GM18909 (cell line): ENCODE data around the gene SAXO2.
"Not testable (repeated sequence)": the region's sequence is repeated elsewhere in the genome, so short reads cannot be mapped to it uniquely, and the experiment has no call there.

Experiments
- ATAC-seq: cut with Tn5 transposase; IDR thresholded peaks from one replicate; pipeline ENCODE4 v1.9.1; 2021; ENCODE audit warnings: mild to moderate bottlenecking; ENCODE audit not compliant: unreplicated experiment, poor library complexity

The SAXO2 gene

DNA sequence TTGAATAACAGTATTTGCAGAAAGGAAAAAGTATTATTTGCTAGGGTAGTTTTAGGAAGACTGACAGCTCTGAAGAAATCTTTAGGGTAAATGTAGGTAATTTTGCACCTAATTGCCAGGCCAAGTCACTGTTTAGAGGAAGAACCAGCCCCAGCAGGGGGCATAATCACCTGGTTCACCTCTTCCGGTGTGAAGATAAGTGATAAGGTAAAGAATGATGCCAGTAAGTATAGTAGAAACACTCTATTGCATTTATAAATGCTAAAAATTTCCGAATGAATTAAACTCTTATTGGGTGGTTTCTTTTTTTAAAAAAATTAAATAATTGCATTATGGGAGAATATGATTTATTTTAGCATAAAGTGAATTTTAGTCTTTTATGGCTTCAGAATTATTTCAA, 21.8 kb downstream of the SAXO2 start:
- ATAC-seq, result not testable (repeated sequence)

DNA sequence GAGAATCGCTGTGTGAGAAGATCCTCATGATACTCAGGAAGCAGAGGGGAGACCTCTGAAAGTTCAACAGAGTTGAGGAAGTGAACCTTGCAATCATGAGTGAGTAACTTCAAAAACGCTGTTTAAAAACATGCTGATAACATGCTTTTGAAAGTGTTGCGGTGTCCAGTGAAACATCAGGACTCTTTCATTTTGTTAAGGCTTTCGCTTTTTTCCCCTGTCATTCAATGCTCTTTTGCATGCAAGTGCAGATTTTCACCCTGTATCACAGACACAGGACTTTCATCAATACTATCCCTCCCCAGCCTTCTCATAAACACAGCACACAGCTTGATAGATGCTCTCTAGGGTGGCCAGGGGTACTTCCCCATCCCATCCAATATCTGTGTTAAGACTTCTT, 23.9 kb downstream of the SAXO2 start:
- peak; percentile 94 for ATAC-seq

DNA sequence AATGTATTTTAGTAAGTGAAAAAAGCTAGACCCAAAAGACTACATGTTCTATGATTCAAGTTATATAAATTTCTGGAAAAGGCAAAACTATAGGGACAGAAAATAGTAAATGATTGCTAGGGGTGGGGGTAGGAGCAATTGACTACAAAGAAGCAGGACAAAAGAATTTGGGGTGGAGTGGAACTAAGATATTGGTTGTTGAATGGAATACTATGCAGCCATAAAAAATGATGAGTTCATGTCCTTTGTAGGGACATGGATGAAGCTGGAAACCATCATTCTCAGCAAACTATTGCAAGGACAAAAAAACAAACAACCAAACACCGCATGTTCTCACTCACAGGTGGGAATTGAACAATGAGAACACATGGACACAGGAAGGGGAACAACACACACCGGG, 25.6 kb downstream of the SAXO2 start:
- ATAC-seq, result not testable (repeated sequence)

DNA sequence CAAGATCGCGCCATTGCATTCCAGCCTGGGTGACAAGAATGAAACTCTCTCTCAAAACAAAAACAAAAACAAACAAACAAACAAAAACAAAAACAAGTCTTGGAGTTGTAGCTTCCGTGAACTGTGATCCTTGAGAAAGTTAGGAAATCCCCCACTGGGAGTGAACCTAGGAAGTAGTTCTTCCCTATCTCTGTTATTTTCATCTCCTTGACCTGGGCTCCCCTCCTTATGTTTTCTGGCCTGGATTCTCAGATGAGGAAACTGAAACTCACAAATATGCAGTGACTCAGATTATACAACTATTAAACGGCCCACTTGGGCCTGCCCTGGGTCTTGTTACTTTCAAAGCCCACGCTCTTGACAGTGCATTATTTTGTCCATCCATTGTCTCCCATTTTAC, 29.7 kb downstream of the SAXO2 start:
- ATAC-seq, result no peak

DNA sequence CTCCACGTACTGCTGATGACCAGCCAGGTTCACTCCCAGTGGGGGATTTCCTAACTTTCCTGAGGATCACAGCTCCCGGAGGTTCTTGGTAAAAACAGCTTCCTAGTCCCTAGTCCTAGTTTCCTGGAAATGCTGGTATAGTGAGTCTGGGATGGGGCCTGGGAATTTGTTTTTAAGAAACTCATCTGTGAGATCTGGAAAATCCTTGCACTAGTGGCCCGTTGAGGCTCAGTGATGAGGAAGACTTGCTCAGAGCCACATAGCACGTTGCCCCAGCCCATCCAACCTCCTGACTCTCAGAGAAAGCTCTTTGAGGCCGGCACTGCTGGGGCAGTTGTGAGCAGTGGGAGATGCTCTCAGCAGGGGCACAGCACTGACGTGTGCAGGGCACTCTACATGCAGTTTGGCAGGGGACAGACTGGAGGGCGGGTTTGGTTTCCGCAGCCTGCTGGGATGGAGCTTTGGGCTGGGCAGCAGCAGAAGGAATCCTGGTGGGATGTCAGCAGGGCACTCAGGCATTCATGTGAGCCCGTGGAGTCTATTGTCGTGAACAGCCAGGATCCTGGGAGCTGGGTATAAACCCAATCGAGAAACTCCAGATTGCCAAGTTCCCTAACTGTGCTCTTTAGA, 31.6 kb downstream of the SAXO2 start:
- ATAC-seq, result no peak

DNA sequence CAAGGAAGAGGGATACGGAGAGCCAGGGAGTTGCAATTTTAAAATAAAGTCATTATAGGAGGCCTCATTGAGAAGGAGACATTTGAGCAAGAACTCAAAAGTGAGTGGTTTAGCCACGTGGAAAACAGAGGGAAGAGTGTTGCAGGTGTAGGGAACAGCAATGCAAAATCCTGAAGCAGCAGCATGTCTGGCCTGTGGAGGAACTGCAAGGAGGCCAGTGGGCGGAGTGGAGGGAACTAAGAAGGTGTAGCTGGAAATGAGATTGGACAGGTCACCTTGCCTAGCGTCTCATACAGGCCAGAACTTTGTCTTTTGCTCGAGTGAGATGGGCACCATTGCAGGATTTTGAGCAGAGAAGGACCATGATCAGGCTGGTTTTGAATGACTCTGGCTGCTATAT, 34.9 kb downstream of the SAXO2 start:
- no peak for ATAC-seq

DNA sequence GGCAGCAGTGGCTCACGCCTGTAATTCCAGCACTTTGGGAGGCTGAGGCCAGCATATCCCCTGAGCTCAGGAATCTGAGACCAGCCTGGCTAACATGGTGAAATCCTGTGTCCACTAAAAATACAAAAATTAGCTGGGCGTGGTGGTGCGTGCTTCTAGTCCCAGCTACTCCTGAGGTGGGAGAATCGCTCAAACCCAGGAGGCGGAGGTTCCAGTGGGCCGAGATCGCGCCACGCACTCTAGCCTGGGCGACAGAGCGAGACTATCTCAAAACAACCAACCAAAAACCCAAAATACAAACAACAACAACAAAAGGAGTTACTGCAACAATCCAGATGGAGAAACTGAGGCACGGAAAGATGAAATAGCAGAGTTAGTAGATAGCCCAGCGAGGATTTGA, 35.4 kb downstream of the SAXO2 start:
- ATAC-seq, result no peak

DNA sequence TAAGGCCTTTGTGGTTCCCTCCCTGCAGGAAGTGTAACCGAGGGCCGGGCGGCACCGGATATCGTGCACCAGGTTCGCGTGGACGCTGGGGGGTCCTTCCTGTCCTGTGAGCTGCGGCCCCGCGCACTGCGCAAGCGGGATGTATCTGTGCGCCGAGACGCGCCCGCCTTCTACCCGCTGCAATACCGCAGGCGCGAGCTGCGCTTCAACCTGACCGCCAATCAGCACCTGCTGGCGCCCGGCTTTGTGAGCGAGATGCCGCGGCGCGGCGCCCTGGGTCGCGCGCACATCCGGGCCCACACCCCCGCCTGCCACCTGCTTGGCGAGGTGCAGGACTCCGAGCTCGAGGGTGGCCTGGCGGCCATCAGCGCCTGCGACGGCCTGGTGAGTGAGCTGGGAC, 35.9 kb downstream of the SAXO2 start:
- no peak for ATAC-seq

DNA sequence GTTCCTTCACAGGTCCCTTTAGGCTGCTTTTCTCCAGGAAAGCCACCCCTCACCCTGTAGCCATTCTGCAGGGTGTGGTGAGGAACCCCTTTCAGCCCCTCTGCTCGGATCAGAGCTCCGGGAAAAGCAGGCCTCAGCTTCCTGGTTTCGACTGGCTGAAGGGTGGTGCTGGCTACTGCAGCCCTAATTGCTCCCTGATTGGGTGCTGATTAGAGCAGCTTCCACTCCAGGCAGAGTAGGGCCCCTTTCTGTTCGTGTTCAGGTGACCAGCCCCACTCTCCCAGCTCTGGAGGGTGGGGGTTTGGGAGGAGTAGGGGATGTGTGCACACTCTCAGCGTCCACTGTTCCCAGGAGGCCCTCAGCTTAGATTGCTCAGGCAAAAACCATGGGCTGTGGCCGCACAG, 36.9 kb downstream of the SAXO2 start:
- ATAC-seq, result not testable (repeated sequence)

DNA sequence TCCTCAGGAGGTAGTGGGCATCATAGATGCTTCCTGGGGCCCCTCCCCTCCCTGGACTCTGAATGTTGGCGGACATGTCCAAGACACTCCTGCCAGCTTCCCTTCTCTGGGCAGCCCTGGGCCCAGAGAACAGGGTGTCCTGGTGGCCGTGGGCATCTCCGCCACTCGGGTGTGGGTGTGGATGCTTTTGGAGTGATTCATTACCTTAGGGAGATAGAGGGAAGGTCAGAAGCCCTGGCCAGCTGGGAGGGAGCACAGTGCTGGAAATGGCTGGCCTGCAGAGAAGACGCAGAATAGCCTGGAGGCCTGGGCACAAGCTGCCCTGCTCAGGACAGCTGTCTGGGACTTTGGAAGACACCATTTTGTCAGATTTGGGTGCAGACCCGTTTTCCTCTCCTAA, 37.7 kb downstream of the SAXO2 start:
- ATAC-seq, result not testable (repeated sequence)

DNA sequence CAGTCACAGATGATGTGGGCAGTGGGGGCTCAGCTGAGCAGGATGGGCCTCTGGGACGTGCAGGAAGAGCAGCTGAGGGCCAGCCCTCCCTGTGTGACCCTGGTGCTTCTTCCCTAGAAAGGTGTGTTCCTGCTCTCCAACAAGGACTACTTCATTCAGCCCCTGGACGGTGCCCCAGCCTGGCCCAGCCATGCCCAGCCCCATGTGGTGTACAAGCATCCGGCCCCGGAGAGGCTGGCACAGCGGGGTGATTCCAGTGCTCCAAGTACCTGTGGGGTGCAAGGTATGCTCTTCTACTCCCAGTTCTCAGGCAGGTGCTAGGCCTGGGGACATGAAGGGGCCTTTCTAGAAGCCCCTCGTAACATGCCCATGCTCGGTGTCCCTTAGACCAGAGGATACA, 38.3 kb downstream of the SAXO2 start:
- no peak for ATAC-seq

DNA sequence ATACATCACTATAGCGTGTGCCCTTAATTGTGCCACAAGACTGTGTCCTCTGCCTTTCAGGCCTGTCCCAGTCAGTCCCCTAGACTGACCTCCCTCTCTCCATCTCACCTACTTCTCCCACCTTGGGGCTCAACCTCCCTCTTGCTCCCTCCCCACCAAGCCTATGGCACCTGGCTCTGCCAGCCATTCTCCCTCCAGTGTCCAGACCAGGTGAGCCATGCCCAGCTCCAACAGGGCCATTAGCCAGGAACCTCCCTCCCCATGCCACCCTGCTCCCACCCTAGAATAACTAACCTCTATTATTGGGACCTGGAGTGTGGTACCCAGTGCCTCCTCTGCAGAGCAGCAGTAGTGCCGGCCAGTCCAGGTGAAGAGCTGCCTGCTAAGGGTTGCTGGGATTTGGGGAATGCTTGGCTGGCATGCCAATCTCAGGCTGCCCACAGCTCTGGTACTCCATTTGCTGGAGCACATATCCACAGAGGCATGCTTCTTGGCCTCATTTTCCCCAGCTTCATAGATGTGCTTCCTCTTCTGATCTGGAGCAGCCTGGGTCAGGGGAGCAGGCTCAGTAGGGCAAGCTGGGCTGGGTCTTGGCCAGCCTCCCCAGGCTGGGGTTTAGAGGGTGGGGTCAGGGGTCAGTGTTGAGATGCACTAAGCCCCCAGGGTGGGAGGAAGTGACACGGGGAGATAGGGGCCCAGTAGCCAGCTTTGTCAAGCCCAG, 38.8 kb downstream of the SAXO2 start:
- ATAC-seq, result no peak

DNA sequence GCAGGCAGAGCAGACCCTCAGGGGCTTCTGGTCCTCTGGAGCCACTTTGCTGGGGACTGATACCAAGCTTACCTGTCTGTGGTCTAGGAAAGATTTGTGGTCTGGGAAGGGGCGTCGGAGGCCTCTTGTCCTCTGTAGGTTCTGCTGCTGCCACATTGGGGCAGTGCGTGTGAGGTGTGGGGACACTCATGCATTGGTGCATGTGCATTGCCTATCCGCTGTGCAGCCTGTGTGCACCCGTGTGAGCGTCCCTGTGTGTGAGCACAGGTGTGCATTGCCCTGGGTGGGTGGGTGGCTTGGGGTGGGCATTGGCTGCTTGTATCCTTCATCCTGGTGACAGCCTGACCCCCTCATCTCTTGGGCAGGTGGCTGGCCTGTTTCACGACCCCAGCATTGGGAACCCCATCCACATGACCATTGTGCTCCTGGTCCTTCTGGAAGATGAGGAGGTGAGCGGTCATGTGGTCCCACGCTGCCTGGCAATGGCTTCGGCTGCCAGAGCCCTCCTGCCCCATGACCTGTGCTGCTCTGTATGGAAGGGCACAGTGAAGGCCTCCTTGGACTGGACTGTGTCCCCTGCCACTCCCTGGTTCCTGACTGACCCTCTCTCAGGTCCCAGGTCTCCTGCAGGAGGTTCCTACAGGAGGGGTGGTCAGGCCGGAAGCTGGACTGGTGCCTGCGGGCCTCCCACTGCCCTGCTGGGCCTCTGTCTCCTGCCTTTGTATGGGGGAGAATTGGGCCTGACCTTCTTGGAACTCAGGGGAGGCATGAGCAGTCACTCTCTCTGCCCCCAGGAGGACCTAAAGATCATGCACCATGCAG, 41.5 kb downstream of the SAXO2 start:
- ATAC-seq, result no peak

DNA sequence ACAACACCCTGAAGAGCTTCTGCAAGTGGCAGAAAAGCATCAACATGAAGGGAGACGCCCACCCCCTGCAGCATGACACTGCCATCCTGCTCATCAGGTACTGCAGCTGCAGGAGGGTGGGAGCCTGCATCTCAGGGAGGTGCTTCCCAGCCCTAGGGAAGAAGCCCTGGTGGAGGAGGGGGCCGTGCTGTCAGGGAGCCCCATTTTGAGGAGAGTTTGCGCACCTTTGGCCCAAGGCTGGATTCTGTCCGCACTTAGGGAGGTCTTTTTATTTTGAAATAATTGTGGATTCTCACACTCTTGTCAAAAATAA, 42.1 kb downstream of the SAXO2 start:
- ATAC-seq, result no peak

DNA sequence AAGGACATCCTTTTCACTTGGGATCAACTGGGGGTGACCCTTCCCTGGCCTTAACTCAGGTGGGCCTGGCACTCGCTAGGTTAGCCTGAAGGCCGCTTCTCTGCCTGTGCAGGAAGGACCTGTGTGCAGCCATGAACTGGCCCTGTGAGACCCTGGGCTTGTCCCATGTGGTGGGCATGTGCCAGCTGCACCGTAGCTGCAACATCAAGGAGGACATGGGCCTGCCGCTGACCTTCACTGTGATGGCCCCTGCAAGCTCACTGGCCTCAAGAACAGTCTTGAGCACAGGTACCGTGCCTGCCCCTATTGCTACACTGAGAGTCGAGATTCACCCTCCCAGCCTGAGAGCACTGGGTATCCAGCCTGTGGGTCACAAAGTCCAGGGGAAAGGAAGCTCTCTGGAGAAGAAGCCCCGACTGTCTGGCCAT, 43.0 kb downstream of the SAXO2 start:
- ATAC-seq, result no peak

DNA sequence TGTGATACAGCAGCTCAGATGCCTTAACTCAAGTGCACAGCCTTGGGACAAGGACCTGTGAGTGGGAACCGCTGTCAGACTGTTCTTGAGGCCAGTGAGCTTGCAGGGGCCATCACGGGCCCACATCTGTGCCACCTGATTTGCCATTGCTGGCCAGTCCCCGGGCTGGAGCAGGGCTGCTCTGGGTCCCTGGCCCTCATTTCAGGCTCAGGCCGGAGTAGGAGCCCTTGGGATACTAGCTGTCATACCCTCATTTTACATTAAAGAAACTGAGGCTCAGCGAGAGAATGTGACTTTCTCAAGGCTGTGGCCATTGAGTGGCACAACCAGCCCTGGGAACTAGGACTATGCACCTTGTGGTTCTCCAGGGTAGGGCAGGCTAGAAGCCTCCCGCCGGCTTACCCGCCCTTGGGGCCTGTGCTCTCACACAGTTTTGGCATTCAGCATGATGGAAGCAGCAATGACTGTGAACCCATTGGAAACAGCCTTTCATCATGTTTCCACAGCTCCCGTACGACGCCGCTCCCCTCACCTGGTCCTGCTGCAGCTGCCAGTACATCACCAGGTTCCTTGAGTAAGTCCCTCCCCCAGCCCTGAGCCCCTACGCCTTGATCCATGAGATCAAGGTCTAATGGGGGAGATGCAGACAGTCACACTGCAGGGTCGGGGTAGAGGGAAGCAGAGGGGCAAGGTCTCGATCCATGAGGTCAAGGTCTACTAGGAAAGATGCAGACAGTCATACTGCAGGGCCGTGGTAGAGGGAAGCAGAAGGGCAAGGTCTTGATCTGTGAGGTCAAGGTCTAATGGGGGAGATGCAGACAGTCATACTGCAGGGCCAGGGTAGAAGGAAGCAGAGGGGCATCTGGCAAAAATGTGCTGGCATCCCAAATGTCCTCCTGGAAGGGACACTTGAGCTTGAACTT, 44.4 kb downstream of the SAXO2 start:
- ATAC-seq, result no peak

DNA sequence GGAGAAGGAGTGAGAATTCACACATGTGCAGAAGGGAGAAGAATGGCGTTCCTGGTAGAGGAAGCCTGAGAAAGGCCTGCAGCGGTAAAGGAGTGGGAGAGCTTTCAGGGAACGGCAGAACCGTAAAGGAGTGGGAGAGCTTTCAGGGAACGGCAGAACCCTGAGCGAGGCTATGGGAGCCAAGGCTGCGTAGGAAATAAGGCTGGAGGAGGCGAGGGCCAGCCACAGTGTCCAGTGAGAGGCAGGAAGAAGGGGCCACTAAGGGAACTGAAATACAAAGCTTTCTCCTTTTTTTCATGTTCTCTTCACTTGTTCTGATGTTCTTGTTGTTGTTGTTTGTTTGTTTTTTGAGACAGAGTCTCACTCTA, 45.1 kb downstream of the SAXO2 start:
- ATAC-seq, result no peak

DNA sequence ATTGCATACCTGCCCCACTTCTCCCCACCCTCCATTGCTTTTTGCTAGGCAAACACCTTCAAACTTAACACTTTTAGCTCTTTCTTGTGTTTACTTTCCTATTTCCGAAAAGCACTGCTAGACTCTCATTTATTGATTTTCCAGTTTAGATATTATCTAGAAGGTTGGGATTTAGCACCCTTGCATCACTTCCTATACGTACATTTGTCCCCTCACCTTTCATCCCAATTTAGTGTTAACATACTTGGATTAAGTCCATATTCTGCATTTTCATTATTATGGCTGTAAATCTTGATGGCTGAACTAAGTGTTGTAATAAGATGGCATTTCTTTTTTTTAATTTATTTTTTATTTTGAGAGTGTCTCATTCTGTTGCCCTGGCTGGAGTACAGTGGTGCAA, 47.2 kb downstream of the SAXO2 start:
- no peak for ATAC-seq

DNA sequence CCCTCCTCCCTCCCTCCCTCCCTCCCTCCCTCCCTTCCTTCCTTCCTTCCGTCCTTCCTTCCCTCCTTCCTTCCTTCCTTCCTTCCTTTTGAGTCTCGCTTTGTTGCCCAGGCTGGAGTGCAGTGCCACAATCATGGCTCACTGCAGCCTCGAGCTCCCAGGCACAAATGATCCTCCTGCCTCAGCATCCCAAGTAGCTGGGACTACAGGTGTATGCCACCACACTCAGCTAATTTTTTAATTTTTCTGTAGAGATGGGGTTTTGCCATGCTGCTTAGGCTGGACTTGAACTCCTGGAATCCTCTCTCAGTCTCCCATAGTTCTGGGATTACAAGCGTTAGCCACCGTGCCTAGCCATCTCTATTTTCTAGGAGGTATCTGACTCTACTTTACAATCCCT, 48.7 kb downstream of the SAXO2 start:
- not testable (repeated sequence) for ATAC-seq

DNA sequence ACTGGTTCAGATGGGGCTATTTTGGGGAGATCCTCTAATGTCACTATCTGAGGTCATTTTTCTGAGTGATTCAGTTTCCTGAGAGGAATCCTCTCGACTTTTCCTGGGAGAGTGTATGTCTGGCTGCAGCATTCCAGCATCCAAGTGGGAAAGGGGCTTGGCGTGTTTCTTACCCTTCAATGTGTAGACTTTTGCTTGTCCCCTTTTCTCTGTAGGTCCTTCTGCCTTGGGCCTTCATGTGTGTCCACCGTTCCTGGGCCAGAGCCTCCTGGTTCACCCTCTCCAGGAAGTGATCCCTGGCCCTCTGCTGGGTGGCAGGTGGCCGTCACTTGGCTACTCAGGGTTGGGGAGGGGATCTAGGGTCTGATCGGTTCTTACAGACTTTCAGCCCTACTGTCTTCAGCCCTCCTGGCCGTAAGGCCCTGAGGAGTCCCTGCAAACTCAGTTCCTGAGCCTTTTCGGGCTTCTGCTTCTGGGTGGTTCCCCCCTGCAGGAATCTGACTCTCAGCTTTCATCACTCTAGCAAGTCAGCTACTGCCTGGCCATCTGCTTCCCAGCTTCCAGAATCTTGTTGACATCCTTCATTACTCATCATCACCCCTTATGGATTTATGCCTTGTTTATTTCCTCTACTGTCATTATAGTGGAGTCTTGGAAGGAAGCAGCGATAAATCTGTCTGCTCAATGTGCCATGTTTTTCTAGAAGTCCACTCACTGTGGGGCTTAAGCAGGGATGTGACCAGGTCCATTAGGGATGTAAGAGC, 50.1 kb downstream of the SAXO2 start:
- ATAC-seq, result no peak
